BLaER1 (cell line): ENCODE data around the gene DDX39A.

ENCODE experiments used
- H3K27ac ChIP-seq: shearing (Covaris generic); formaldehyde crosslinking; 2 replicates; pipeline ENCODE4 v1.8.1; 2022
- H3K27me3 ChIP-seq: shearing (Covaris generic); formaldehyde crosslinking; 2 replicates; pipeline ENCODE4 v1.8.1; 2022
- H3K36me3 ChIP-seq: shearing (Covaris generic); formaldehyde crosslinking; 2 replicates; pipeline ENCODE4 v1.8.1; 2022
- H3K4me1 ChIP-seq: shearing (Covaris generic); formaldehyde crosslinking; 2 replicates; pipeline ENCODE4 v1.8.1; 2022
- H3K4me2 ChIP-seq: shearing (Covaris generic); formaldehyde crosslinking; 2 replicates; pipeline ENCODE4 v1.8.1; 2022
- H3K4me3 ChIP-seq: shearing (Covaris generic); formaldehyde crosslinking; 2 replicates; pipeline ENCODE4 v1.8.1; 2022
- H3K9ac ChIP-seq: shearing (Covaris generic); formaldehyde crosslinking; 2 replicates; pipeline ENCODE4 v1.8.1; 2022
- H3K9me3 ChIP-seq: shearing (Covaris generic); formaldehyde crosslinking; 2 replicates; pipeline ENCODE4 v1.8.1; 2022
- H4K20me1 ChIP-seq: shearing (Covaris generic); formaldehyde crosslinking; 2 replicates; pipeline ENCODE4 v1.8.1; 2022
- Cebpa-rat ChIP-seq: shearing (Covaris generic); IDR thresholded peaks from 2 replicates; pipeline ENCODE4 v1.8.1; 2022

The DDX39A gene

DNA sequence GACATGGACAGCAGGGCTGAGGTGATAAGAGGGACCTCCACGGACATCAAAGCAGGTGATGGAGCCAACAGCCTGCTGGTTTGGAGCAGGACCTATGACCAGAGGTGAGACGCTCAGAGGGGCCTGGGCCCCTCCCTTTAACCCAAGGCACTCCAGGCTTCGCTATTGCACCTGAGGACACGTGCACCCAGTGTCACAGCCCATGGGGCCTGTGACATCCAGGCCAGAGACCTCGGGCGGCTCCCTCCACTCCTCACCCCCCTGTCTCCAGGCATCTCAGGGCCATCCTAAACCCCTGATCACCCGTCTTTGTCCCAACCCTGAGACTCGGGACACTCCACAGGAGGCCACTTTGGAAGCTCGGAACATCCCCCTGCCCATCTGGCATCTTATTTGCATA, 25.0 kb downstream of the DDX39A start:
- H3K36me3 ChIP-seq: peaks cover 85% of the 10 kb centered on the region
- H3K4me3 ChIP-seq: no peak overlapping the region
- no peaks in the 10 kb centered on the region for H3K9me3 ChIP-seq
- H3K27me3 ChIP-seq: no peaks in the 10 kb centered on the region
- H4K20me1 ChIP-seq: no peaks in the 10 kb centered on the region
- no peak overlapping the region for H3K4me2 ChIP-seq
- H3K9ac ChIP-seq: no peak overlapping the region
- no peak for TF ChIP-seq Cebpa-rat
- no peaks in the 10 kb centered on the region for H3K4me1 ChIP-seq
- no peak overlapping the region for H3K27ac ChIP-seq

DNA sequence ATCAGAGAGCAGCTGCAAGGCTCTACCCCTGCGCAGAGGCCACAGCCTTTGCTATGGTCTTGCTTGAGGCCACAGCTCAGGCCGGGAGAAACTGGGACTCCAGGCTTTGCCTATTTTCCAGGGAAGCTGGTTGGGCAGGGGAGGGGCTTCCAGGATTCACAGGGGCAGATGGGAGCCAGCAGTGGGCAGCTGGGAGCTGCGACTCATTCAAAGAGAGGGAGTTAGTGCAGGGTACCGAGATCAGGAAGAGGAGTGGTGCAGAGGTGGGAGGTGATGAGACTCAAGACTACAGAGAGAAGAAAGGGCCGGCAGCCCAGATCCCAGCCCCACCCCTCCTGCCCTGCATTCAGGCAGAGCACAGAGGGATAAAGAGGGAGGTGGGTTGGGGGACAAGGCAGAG, 25.8 kb downstream of the DDX39A start:
- no peak overlapping the region for H3K4me3 ChIP-seq
- H3K4me1 ChIP-seq: peaks cover 6% of the 10 kb centered on the region
- no peaks in the 10 kb centered on the region for H3K9me3 ChIP-seq
- no peak overlapping the region for H3K9ac ChIP-seq
- H3K27ac ChIP-seq: no peak overlapping the region
- no peak overlapping the region for H3K4me2 ChIP-seq
- TF ChIP-seq Cebpa-rat: no peak
- H3K27me3 ChIP-seq: no peaks in the 10 kb centered on the region
- H4K20me1 ChIP-seq: no peaks in the 10 kb centered on the region
- H3K36me3 ChIP-seq: peaks cover 81% of the 10 kb centered on the region

- Histone ChIP-seq H3K4me3 (no peak overlapping the region), H3K4me2 (no peak overlapping the region), H4K20me1 (no peaks in the 10 kb centered on the region), H3K27ac (no peak overlapping the region), H3K4me1 (peaks cover 24% of the 10 kb centered on the region), H3K36me3 (peaks cover 68% of the 10 kb centered on the region), H3K9me3 (no peaks in the 10 kb centered on the region), H3K27me3 (no peaks in the 10 kb centered on the region), H3K9ac (no peak overlapping the region)
- TF ChIP-seq Cebpa-rat: no peak
Measured at GRCh38 chr19:14391156-14391821, 27.9 kb downstream of the DDX39A start.

DNA sequence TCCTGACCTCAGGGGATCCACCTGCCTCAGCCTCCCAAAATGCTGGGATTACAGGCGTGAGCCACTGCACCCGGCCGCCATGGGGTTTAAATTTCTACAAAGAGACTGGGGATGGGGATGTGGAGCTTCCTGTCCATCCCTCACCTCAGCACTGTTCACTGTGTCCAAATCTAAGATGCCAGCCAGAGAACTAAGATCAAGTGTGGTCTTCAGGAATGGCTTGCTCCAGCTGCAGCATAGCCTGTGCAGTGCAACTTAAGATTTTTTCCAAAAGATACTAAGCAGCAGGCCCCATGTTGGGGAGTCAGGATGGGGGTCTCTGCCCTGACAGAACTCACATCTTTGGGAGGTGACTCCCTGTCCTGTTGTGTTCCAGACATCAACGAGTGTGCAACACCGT, 28.6 kb downstream of the DDX39A start:
- Histone ChIP-seq H3K27me3 (no peaks in the 10 kb centered on the region), H3K9ac (no peak overlapping the region), H3K4me2 (no peak overlapping the region), H3K4me1 (peaks cover 30% of the 10 kb centered on the region), H3K27ac (no peak overlapping the region), H3K4me3 (no peak overlapping the region), H4K20me1 (no peaks in the 10 kb centered on the region), H3K9me3 (no peaks in the 10 kb centered on the region), H3K36me3 (peaks cover 61% of the 10 kb centered on the region)
- no peak for TF ChIP-seq Cebpa-rat

DNA sequence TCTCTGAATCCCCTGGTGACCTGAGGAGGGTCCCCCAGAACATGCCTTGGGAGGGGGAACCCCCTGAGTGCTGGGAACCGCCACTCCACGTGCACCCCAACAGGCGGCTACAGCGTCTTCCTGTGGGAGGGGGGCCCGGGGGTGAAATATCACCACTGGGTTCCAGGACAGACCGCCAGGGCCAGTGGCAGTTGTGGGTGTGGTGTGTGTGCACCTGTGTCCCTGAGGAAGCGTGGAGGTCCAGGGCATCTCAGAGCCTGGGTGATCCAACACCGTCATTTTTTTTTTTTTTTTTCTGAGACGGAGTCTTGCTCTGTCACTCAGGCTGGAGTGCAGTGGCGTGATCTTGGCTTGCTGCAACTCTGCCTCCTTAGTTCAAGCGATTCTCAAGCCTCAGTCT, 33.6 kb downstream of the DDX39A start:
- Histone ChIP-seq H3K9ac (peak overlapping the region; percentile 69), H3K36me3 (peaks cover 10% of the 10 kb centered on the region), H3K27ac (peak overlapping the region; percentile 85), H3K27me3 (no peaks in the 10 kb centered on the region), H3K4me1 (peaks cover 72% of the 10 kb centered on the region), H3K4me3 (0 out of 2 replicates have a peak overlapping the region, but pooled peaks have one; percentile 38), H3K4me2 (peak overlapping the region; percentile 86), H4K20me1 (no peaks in the 10 kb centered on the region), H3K9me3 (no peaks in the 10 kb centered on the region)
- no peak for TF ChIP-seq Cebpa-rat

- peak overlapping the region; percentile 85 for H3K27ac ChIP-seq
- H3K27me3 ChIP-seq: no peaks in the 10 kb centered on the region
- peak overlapping the region; percentile 59 for H3K4me3 ChIP-seq
- peak overlapping the region; percentile 86 for H3K4me2 ChIP-seq
- H3K36me3 ChIP-seq: 0 out of 2 replicates have a peak, but pooled peaks cover 7% of the 10 kb centered on the region
- no peaks in the 10 kb centered on the region for H4K20me1 ChIP-seq
- no peaks in the 10 kb centered on the region for H3K9me3 ChIP-seq
- TF ChIP-seq Cebpa-rat: no peak
- peak overlapping the region; percentile 70 for H3K9ac ChIP-seq
- peaks cover 88% of the 10 kb centered on the region for H3K4me1 ChIP-seq
Measured at GRCh38 chr19:14383661-14384555, 35.2 kb downstream of the DDX39A start.

- Histone ChIP-seq H4K20me1 (no peaks in the 10 kb centered on the region), H3K9me3 (no peaks in the 10 kb centered on the region), H3K27me3 (no peaks in the 10 kb centered on the region), H3K4me3 (peak overlapping the region; percentile 78), H3K9ac (peak overlapping the region; percentile 84), H3K4me1 (peaks cover 80% of the 10 kb centered on the region), H3K4me2 (peak overlapping the region; percentile 86), H3K27ac (peak overlapping the region; percentile 86), H3K36me3 (no peaks in the 10 kb centered on the region)
- TF ChIP-seq Cebpa-rat: no peak
Measured at GRCh38 chr19:14381689-14382474, 37.3 kb downstream of the DDX39A start.

- TF ChIP-seq Cebpa-rat: no peak
- no peaks in the 10 kb centered on the region for H4K20me1 ChIP-seq
- H3K27me3 ChIP-seq: no peaks in the 10 kb centered on the region
- H3K9ac ChIP-seq: no peak overlapping the region
- H3K4me2 ChIP-seq: peak overlapping the region; percentile 86
- no peak overlapping the region for H3K27ac ChIP-seq
- H3K36me3 ChIP-seq: no peaks in the 10 kb centered on the region
- peaks cover 78% of the 10 kb centered on the region for H3K4me1 ChIP-seq
- no peak overlapping the region for H3K4me3 ChIP-seq
- no peaks in the 10 kb centered on the region for H3K9me3 ChIP-seq
Measured at GRCh38 chr19:14379294-14380065, 39.7 kb downstream of the DDX39A start.

GRCh38 chr19:14378890-14379289, 40.3 kb downstream of the DDX39A start:
- no peaks in the 10 kb centered on the region for H3K36me3 ChIP-seq
- no peaks in the 10 kb centered on the region for H4K20me1 ChIP-seq
- no peaks in the 10 kb centered on the region for H3K27me3 ChIP-seq
- TF ChIP-seq Cebpa-rat: no peak
- peak overlapping the region; percentile 40 for H3K4me2 ChIP-seq
- H3K4me3 ChIP-seq: no peak overlapping the region
- H3K9ac ChIP-seq: no peak overlapping the region
- H3K4me1 ChIP-seq: peaks cover 79% of the 10 kb centered on the region
- no peak overlapping the region for H3K27ac ChIP-seq
- no peaks in the 10 kb centered on the region for H3K9me3 ChIP-seq
